ENCODE results near the gene CACNA1C.

The CACNA1C gene

DNA sequence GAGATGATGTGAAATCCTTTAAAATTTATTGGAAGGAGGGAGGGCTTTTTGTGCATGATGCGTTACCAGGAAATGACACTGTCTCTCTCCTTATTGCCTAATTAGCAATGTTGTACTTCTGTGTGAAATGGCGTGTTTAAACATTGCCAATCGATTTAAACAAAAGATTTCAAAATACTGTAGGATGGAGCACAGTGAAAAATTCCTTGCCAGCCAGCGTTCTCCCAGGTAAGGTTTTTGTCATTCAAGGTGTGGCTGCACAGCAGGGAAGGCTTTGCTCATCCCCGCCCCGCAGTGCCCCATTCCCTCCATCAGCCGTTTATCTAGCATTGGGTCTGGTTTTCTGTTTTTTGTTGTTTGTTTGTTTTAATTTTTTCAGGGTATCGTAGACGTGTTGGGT, 137.3 kb downstream of the CACNA1C start:
- no peak overlapping the region for H3K27ac ChIP-seq (ENCODE audit: low read depth, low read length)
- no peak overlapping the region for H3K9ac ChIP-seq (ENCODE audit: low read length in 5 of 5)
- H3K9me3 ChIP-seq (ENCODE audit: control insufficient read depth in 5 of 5, low read length in 5 of 5), result peaks cover 0 to 4% (median 0%) of the 10 kb centered on the region in 5 donors
- H3K4me1 ChIP-seq (ENCODE audit: control insufficient read depth in 5 of 5, insufficient read depth in 5 of 5, low read length in 5 of 5), result no peaks in the 10 kb centered on the region
- H3K27me3 ChIP-seq (ENCODE audit: control insufficient read depth in 5 of 5, insufficient read depth in 4 of 5, low read length in 5 of 5), result no peaks in the 10 kb centered on the region
- H3K4me3 ChIP-seq (ENCODE audit: low read depth in 1 of 5, low read length in 5 of 5), result no peak overlapping the region
- H3K36me3 ChIP-seq (ENCODE audit: control insufficient read depth in 5 of 5, insufficient read depth in 5 of 5, low read length in 5 of 5), result peaks cover 0 to 4% (median 0%) of the 10 kb centered on the region in 5 donors

DNA sequence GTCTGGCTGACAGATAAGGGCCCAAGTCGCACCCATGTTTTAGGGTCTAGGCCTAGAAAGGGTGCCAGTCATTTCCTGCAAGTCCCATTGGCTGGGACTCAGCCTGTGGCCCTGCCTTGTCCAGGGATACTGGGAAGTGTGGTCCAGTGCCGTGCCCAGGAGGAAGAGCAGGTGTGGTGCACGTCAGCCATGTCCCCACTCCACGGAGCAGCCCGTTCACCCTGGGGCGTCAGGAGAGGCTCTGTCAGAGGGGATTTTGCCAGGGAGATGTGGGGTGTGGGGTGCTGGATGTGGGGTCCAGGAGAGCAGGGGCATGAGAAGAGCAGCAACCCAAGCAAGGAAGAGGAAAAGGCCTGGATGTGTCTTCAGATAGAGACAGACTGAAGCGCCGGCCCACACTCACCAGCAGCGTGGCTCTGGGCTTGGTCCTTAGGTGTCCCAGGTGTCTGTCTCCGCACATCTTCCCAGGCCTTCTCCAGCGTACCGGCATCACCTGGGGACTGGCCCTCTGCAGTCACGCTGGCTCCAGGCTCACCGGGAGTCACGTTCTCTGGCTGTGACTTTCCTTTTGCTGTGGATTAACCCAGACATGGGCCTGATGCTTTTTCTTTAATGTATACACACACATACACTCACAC, 138.2 kb downstream of the CACNA1C start:
- Histone ChIP-seq H3K9me3 (ENCODE audit: control insufficient read depth in 5 of 5, low read length in 5 of 5) (no peaks in the 10 kb centered on the region), H3K4me1 (ENCODE audit: control insufficient read depth in 5 of 5, insufficient read depth in 5 of 5, low read length in 5 of 5) (no peaks in the 10 kb centered on the region), H3K9ac (ENCODE audit: low read length in 5 of 5) (no peak overlapping the region), H3K4me3 (ENCODE audit: low read depth in 1 of 5, low read length in 5 of 5) (no peak overlapping the region), H3K27ac (ENCODE audit: low read depth, low read length) (no peak overlapping the region), H3K36me3 (ENCODE audit: control insufficient read depth in 5 of 5, insufficient read depth in 5 of 5, low read length in 5 of 5) (peaks cover 0 to 4% (median 0%) of the 10 kb centered on the region in 5 donors), H3K27me3 (ENCODE audit: control insufficient read depth in 5 of 5, insufficient read depth in 4 of 5, low read length in 5 of 5) (no peaks in the 10 kb centered on the region)

DNA sequence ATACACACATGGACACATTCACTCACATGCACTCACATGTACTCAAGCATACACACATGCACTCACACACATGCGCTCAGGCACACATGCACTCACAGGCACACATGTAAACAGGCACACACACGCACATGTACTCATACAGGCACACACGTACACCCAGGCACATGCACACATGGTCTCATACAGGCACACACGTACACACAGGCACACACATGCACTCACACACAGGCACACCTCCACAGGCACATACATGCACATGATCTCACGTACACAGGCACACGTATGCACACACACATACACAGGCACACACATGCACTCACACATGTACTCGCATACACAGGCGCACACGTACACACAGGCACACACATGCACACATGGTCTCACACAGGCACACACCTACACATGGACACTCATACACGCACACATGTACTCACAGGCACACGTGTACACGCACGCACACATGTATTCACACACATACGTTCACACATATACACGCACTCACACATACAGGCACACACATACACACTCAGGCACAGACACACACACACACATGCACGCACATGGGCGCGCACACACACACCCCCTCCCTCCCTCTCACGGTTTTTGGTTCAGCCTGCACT, 138.9 kb downstream of the CACNA1C start:
- Histone ChIP-seq H3K27me3 (ENCODE audit: control insufficient read depth in 5 of 5, insufficient read depth in 4 of 5, low read length in 5 of 5) (no peaks in the 10 kb centered on the region), H3K27ac (ENCODE audit: low read depth, low read length) (no peak overlapping the region), H3K4me1 (ENCODE audit: control insufficient read depth in 5 of 5, insufficient read depth in 5 of 5, low read length in 5 of 5) (no peaks in the 10 kb centered on the region), H3K4me3 (ENCODE audit: low read depth in 1 of 5, low read length in 5 of 5) (no peak overlapping the region), H3K9me3 (ENCODE audit: control insufficient read depth in 5 of 5, low read length in 5 of 5) (no peaks in the 10 kb centered on the region), H3K36me3 (ENCODE audit: control insufficient read depth in 5 of 5, insufficient read depth in 5 of 5, low read length in 5 of 5) (peaks cover 0 to 4% (median 0%) of the 10 kb centered on the region in 5 donors), H3K9ac (ENCODE audit: low read length in 5 of 5) (no peak overlapping the region)

DNA sequence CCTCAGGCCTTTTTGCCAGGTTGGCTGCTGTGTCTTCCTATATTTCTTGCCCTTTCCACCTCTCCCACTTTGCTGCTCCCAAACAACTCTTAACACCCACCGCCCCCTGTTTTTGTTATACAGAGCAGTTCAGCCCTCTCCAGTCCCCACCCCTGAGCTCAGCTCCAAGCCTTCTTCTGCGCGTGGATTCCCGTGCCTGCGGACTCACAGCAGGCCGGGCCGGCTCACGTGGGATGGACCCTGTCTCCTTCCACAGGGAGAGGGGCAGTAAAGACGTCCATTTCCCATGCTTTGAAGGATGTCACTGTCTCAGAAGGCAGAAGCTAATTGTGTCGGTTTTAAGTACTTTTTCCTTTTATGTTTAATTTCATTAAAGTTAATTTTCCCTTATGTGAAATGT, 139.4 kb downstream of the CACNA1C start:
- Histone ChIP-seq H3K9me3 (ENCODE audit: control insufficient read depth in 5 of 5, low read length in 5 of 5) (no peaks in the 10 kb centered on the region), H3K27ac (ENCODE audit: low read depth, low read length) (no peak overlapping the region), H3K4me1 (ENCODE audit: control insufficient read depth in 5 of 5, insufficient read depth in 5 of 5, low read length in 5 of 5) (no peaks in the 10 kb centered on the region), H3K36me3 (ENCODE audit: control insufficient read depth in 5 of 5, insufficient read depth in 5 of 5, low read length in 5 of 5) (peaks cover 0 to 4% (median 0%) of the 10 kb centered on the region in 5 donors), H3K27me3 (ENCODE audit: control insufficient read depth in 5 of 5, insufficient read depth in 4 of 5, low read length in 5 of 5) (no peaks in the 10 kb centered on the region), H3K9ac (ENCODE audit: low read length in 5 of 5) (no peak overlapping the region), H3K4me3 (ENCODE audit: low read depth in 1 of 5, low read length in 5 of 5) (no peak overlapping the region)

DNA sequence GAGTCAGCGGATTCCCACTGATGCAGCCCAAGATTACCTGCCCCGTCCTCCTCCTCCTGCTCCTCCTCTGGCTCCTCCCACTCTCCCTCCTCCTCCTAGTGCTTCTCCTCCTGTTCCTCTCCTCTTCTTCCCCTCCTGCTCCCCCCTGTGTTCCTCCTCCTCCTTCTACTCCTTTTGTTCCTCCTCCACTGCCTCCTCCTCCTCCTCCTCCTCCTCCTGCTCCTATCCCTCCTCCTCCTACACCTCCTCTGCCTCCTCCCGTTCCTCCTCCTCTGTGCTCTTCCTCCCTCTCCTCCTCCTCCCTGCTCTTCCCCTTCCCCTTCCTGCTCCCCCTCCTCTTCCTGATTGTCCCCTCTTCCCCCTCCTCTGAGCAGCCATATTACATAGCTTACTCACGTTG, 141.3 kb downstream of the CACNA1C start:
- Histone ChIP-seq H3K27ac (ENCODE audit: low read depth, low read length) (no peak overlapping the region), H3K4me3 (ENCODE audit: low read depth in 1 of 5, low read length in 5 of 5) (no peak overlapping the region), H3K9ac (ENCODE audit: low read length in 5 of 5) (no peak overlapping the region)

DNA sequence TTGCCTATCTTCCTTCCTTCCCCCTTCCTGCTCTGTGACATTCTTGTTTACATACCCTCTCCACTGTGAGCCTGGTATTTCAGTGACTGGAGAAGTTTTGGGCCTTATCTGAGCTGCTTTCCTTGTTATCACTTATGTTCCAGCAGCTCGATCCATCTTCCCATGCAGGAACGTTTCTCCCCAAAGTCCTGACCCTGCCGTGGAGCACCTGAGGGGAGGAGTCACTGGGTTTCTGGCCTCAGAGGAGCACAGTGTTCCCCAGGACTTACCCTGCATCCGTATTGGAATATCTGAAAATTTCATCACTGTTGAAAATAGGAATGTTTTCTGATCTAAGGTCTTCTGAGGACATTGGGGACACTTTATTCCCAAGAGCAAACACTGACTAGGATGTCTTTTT, 141.8 kb downstream of the CACNA1C start:
- H3K9ac ChIP-seq (ENCODE audit: low read length in 5 of 5), result no peak overlapping the region
- H3K9me3 ChIP-seq (ENCODE audit: control insufficient read depth in 5 of 5, low read length in 5 of 5), result no peaks in the 10 kb centered on the region
- H3K27ac ChIP-seq (ENCODE audit: low read depth, low read length), result no peak overlapping the region
- no peaks in the 10 kb centered on the region for H3K4me1 ChIP-seq (ENCODE audit: control insufficient read depth in 5 of 5, insufficient read depth in 5 of 5, low read length in 5 of 5)
- H3K36me3 ChIP-seq (ENCODE audit: control insufficient read depth in 5 of 5, insufficient read depth in 5 of 5, low read length in 5 of 5), result peaks cover 0 to 4% (median 0%) of the 10 kb centered on the region in 5 donors
- H3K27me3 ChIP-seq (ENCODE audit: control insufficient read depth in 5 of 5, insufficient read depth in 4 of 5, low read length in 5 of 5), result no peaks in the 10 kb centered on the region
- H3K4me3 ChIP-seq (ENCODE audit: low read depth in 1 of 5, low read length in 5 of 5), result no peak overlapping the region

More for the DNA sequence above, 141.3 kb downstream of the CACNA1C start:
- Histone ChIP-seq H3K27me3 (ENCODE audit: control insufficient read depth in 5 of 5, insufficient read depth in 4 of 5, low read length in 5 of 5) (no peaks in the 10 kb centered on the region), H3K4me1 (ENCODE audit: control insufficient read depth in 5 of 5, insufficient read depth in 5 of 5, low read length in 5 of 5) (no peaks in the 10 kb centered on the region), H3K36me3 (ENCODE audit: control insufficient read depth in 5 of 5, insufficient read depth in 5 of 5, low read length in 5 of 5) (peaks cover 0 to 4% (median 0%) of the 10 kb centered on the region in 5 donors), H3K9me3 (ENCODE audit: control insufficient read depth in 5 of 5, low read length in 5 of 5) (no peaks in the 10 kb centered on the region)

DNA sequence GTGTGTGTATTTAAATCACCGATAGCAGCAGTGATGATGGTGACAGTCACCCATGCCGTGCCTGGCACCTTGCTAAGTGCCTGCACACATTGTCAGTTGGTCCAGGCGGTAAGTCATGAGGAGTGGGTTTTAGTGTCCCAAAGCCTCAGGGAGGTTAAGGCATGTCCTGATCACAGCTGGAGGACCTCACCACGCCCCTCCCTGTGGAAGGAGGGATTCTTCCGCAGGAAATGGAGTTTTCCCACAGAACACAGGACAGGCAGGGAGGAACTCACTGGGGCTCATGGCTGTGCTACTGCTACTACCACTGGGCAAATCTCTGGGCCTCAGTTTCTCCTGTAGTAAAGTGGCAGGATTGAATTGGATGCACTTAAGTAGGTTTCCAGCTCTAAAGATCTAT, 142.3 kb downstream of the CACNA1C start:
- Histone ChIP-seq H3K4me1 (ENCODE audit: control insufficient read depth in 5 of 5, insufficient read depth in 5 of 5, low read length in 5 of 5) (no peaks in the 10 kb centered on the region), H3K9ac (ENCODE audit: low read length in 5 of 5) (no peak overlapping the region), H3K36me3 (ENCODE audit: control insufficient read depth in 5 of 5, insufficient read depth in 5 of 5, low read length in 5 of 5) (peaks cover 0 to 4% (median 0%) of the 10 kb centered on the region in 5 donors), H3K27me3 (ENCODE audit: control insufficient read depth in 5 of 5, insufficient read depth in 4 of 5, low read length in 5 of 5) (no peaks in the 10 kb centered on the region), H3K27ac (ENCODE audit: low read depth, low read length) (no peak overlapping the region), H3K4me3 (ENCODE audit: low read depth in 1 of 5, low read length in 5 of 5) (no peak overlapping the region), H3K9me3 (ENCODE audit: control insufficient read depth in 5 of 5, low read length in 5 of 5) (no peaks in the 10 kb centered on the region)

DNA sequence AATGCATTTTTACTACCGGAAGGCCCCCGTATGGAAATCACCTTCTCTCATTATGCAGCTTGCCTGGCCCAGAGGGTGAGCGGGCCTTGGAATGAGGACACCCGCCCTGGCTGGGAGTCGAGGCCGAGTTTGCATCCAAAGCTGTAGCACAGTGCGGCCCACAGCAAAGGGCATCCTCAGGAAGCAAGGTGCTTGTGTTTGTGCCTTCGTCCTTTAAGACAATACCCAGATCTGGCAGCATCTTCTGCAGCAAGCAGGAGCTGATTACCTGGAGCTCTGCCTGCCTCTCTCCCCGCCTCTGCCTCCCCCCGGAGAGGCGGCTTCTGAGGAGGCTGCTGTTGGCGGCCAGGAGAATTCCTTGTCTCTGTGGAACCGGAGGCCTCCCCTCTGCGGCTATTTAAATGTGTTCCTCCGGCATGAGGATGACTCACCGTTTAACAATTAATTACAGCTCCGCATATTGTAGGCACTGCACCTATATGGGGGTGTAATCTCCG, 145.3 kb downstream of the CACNA1C start:
- Histone ChIP-seq H3K27ac (ENCODE audit: low read depth, low read length) (no peak overlapping the region), H3K4me3 (ENCODE audit: low read depth in 1 of 5, low read length in 5 of 5) (no peak overlapping the region), H3K9ac (ENCODE audit: low read length in 5 of 5) (no peak overlapping the region), H3K4me1 (ENCODE audit: control insufficient read depth in 5 of 5, insufficient read depth in 5 of 5, low read length in 5 of 5) (no peaks in the 10 kb centered on the region), H3K27me3 (ENCODE audit: control insufficient read depth in 5 of 5, insufficient read depth in 4 of 5, low read length in 5 of 5) (no peaks in the 10 kb centered on the region), H3K36me3 (ENCODE audit: control insufficient read depth in 5 of 5, insufficient read depth in 5 of 5, low read length in 5 of 5) (no peaks in the 10 kb centered on the region), H3K9me3 (ENCODE audit: control insufficient read depth in 5 of 5, low read length in 5 of 5) (no peaks in the 10 kb centered on the region)

DNA sequence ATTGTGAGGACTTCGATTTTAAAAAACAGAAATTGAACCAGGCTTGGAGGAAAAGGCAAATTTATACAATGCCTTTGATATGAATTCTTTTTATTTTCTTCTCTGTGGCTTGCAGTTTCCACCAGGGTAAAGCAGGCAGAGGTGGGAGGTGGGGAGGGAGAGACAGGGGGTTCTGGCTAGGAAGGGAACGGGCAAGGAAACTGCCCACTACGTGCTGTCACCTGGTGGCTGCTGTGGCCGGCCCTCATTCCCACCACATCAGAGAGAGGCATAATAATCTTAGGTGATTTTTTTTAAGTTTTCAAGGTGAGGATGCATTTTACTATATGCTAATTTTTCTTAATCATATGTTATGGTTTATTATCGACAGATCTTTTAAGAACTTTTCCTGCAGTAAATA, 145.8 kb downstream of the CACNA1C start:
- H3K4me1 ChIP-seq (ENCODE audit: control insufficient read depth in 5 of 5, insufficient read depth in 5 of 5, low read length in 5 of 5), result no peaks in the 10 kb centered on the region
- peaks cover 0 to under 1% (median 0%) of the 10 kb centered on the region in 5 donors for H3K9me3 ChIP-seq (ENCODE audit: control insufficient read depth in 5 of 5, low read length in 5 of 5)
- no peak overlapping the region for H3K4me3 ChIP-seq (ENCODE audit: low read depth in 1 of 5, low read length in 5 of 5)
- no peaks in the 10 kb centered on the region for H3K27me3 ChIP-seq (ENCODE audit: control insufficient read depth in 5 of 5, insufficient read depth in 4 of 5, low read length in 5 of 5)
- no peak overlapping the region for H3K27ac ChIP-seq (ENCODE audit: low read depth, low read length)
- H3K9ac ChIP-seq (ENCODE audit: low read length in 5 of 5), result no peak overlapping the region
- H3K36me3 ChIP-seq (ENCODE audit: control insufficient read depth in 5 of 5, insufficient read depth in 5 of 5, low read length in 5 of 5), result no peaks in the 10 kb centered on the region

DNA sequence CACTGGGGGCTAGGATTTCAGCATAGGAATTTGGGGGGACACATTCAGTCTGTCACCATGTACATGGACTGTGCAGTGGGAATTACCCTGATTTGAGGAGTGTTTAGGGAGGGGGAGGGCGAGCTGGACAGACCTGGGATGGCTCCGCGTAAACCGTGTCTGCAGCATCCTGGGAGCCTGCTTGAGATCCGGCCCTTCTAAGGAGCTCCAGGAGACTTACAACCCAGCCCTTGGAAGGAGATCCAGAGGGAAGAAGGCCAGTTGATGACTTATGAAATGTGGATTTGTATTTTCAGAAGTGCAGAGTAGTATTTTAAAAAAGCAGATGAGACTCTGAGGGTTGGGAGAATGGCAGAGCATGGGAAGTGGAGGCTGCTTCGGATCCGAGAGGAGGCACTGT, 153.2 kb downstream of the CACNA1C start:
- Histone ChIP-seq H3K4me1 (ENCODE audit: control insufficient read depth in 5 of 5, insufficient read depth in 5 of 5, low read length in 5 of 5) (no peaks in the 10 kb centered on the region), H3K9ac (ENCODE audit: low read length in 5 of 5) (no peak overlapping the region), H3K27ac (ENCODE audit: low read depth, low read length) (no peak overlapping the region), H3K27me3 (ENCODE audit: control insufficient read depth in 5 of 5, insufficient read depth in 4 of 5, low read length in 5 of 5) (peaks cover 0 to 4% (median 0%) of the 10 kb centered on the region in 5 donors), H3K36me3 (ENCODE audit: control insufficient read depth in 5 of 5, insufficient read depth in 5 of 5, low read length in 5 of 5) (no peaks in the 10 kb centered on the region), H3K9me3 (ENCODE audit: control insufficient read depth in 5 of 5, low read length in 5 of 5) (peaks cover 0 to 4% (median 0%) of the 10 kb centered on the region in 5 donors), H3K4me3 (ENCODE audit: low read depth in 1 of 5, low read length in 5 of 5) (no peak overlapping the region)
